Mesendoderm (in vitro differentiated cells): ENCODE measurements around the gene WTAP.

Source experiments
- DNase-seq: peaks from one replicate; pipeline ENCODE4 v3.0.0; 2013
- H2AK5ac ChIP-seq: 2 replicates; pipeline ENCODE4 v1.6.1; 2013; ENCODE audit warnings: low read length, inconsistent platforms
- H2BK120ac ChIP-seq: 2 replicates; pipeline ENCODE4 v1.6.1; 2013; ENCODE audit warnings: low read depth, mild to moderate bottlenecking, low read length, moderate library complexity, mixed read lengths
- H2BK15ac ChIP-seq: replicated peaks from 2 replicates; pipeline ENCODE4 v1.6.1; 2013; ENCODE audit warnings: low read depth, mild to moderate bottlenecking, moderate library complexity
- H2BK5ac ChIP-seq: 2 replicates; pipeline ENCODE4 v1.6.1; 2013; ENCODE audit warnings: low read length, inconsistent platforms
- H3K18ac ChIP-seq: 2 replicates; pipeline ENCODE4 v1.6.1; 2013; ENCODE audit warnings: mild to moderate bottlenecking, low read length, mixed read lengths
- H3K23ac ChIP-seq: one replicate; pipeline ENCODE4 v1.6.1; 2013; ENCODE audit warnings: low read length
- H3K27ac ChIP-seq: 2 replicates; pipeline ENCODE4 v1.5.1; 2013; ENCODE audit warnings: low read depth, mild to moderate bottlenecking, inconsistent platforms, low read length, moderate library complexity
- H3K27me3 ChIP-seq: 2 replicates; pipeline ENCODE4 v1.6.1; 2013; ENCODE audit warnings: low read length, control low read depth, mild to moderate bottlenecking, inconsistent platforms; ENCODE audit not compliant: insufficient read depth, poor library complexity
- H3K36me3 ChIP-seq: 2 replicates; pipeline ENCODE4 v1.6.1; 2013; ENCODE audit warnings: low read length, inconsistent platforms; ENCODE audit not compliant: control insufficient read depth, insufficient read depth
- H3K4ac ChIP-seq: one replicate; pipeline ENCODE4 v1.6.1; 2013; ENCODE audit warnings: low read depth, mild to moderate bottlenecking, low read length, moderate library complexity
- H3K4me1 ChIP-seq: 2 replicates; pipeline ENCODE4 v1.6.1; 2013; ENCODE audit warnings: low read depth, low read length, inconsistent platforms; ENCODE audit not compliant: control insufficient read depth
- H3K4me2 ChIP-seq: 2 replicates; pipeline ENCODE4 v1.6.1; 2013; ENCODE audit warnings: low read length
- H3K4me3 ChIP-seq: 2 replicates; pipeline ENCODE4 v1.5.1; 2013; ENCODE audit warnings: mild to moderate bottlenecking, low read length
- H3K56ac ChIP-seq: one replicate; pipeline ENCODE4 v1.6.1; 2013; ENCODE audit warnings: low read length
- H3K79me1 ChIP-seq: 2 replicates; pipeline ENCODE4 v1.6.1; 2013; ENCODE audit warnings: low read length, inconsistent platforms
- H3K79me2 ChIP-seq: 2 replicates; pipeline ENCODE4 v1.6.1; 2013; ENCODE audit warnings: mild to moderate bottlenecking, low read length; ENCODE audit not compliant: control insufficient read depth, insufficient read depth
- H3K9ac ChIP-seq: 2 replicates; pipeline ENCODE4 v1.6.1; 2013; ENCODE audit warnings: low read length, inconsistent platforms
- H4K5ac ChIP-seq: one replicate; pipeline ENCODE4 v1.6.1; 2013; ENCODE audit warnings: low read length
- H4K8ac ChIP-seq: one replicate; pipeline ENCODE4 v1.6.1; 2013; ENCODE audit warnings: low read depth, mild to moderate bottlenecking, control low read depth, low read length, moderate library complexity
- WGBS: extraction: QIAGEN DNeasy Blood & Tissue Kit; methylation state at CpG from one replicate; pipeline ENCODE4 v1.1.7; 2013; ENCODE audit warnings: low lambda C conversion rate, missing lambda C conversion rate; ENCODE audit not compliant: insufficient coverage; ENCODE audit errors: extremely low coverage; 5-methylcytosine and 5-hydroxymethylcytosine counted together

Gene WTAP

DNA sequence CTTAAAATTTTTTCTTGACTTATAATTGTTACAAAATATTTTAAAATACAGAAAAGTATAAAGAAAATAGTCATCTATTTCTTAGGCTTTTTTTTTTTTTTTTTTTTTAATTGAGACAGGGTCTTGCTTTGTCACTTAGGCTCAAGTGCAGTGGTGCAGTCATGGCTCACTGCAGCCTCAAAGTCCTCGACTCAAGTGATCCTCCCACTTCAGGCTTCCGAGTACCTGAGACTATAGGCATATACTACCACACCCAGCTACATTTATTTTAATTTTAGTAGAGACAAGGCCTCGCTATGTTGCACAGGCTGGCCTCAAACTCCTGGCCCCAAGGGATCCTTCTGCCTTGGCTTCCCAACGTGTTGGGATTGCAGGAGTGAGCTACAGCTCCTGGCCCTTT is 29.2 kb downstream of the WTAP start:
- Histone ChIP-seq H4K5ac (no peak overlapping the region), H3K36me3 (peaks cover 11% of the 10 kb centered on the region), H3K27ac (no peak overlapping the region)

DNA sequence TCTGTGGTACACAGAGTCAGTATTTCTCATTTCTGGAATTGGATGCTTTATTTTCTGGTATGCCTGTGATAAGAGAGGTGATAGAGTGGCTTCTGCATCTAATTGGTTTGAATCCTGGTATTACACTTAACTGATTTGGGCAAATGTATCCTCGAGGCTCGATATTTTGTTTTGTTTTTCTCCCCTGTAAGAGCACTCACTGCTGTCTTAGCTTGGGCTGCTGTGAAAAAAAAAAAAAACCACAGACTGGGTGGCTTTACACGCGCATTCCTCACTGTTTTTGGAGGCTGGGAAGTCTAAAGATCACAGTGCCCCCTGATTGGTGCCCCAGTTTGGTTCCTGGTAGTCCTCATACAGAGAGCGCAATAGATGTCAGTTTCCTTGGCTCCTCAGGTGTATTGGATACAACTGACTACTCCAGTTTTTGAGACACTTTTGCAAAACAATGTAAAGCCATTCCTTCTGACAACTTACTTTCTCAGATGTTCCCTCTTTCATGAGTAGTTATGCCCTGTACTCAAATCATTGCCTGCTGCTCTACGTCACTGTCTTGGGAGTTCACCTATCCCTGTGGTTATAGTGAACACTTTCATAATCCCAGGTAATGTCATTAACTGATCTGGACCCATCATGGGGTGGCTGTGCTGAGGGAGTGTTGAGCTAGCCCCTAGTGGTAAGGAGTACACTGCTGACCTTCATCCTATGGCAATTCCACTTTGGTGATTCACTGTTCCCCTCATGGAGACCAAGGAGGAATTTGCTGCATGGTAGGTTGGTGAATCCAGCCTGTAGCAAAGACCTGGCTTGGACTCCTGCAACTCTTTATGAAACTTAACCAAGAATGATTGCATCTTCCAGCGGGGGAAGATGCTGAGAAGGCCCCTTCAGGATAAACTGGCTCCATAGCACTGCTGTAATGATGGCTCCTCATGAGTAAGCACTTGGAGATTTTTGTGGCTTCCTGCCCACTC is 31.0 kb downstream of the WTAP start:
- no CpG with 5 or more reads among the region's 7 CpGs for WGBS
- H4K8ac ChIP-seq, result no peak overlapping the region
- H3K4ac ChIP-seq, result no peak overlapping the region
- DNase-seq, result peak; percentile 85
- peaks cover 7% of the 10 kb centered on the region for H3K4me1 ChIP-seq
- no peak overlapping the region for H2BK120ac ChIP-seq
- H2AK5ac ChIP-seq, result no peak overlapping the region
- H3K79me1 ChIP-seq, result peaks cover 11% of the 10 kb centered on the region
- H3K36me3 ChIP-seq, result peaks cover 9% of the 10 kb centered on the region
- no peak overlapping the region for H3K4me3 ChIP-seq
- H3K56ac ChIP-seq, result no peak overlapping the region
- no peak overlapping the region for H3K27ac ChIP-seq
- H3K9ac ChIP-seq, result no peak overlapping the region
- no peak overlapping the region for H3K4me2 ChIP-seq
- H2BK15ac ChIP-seq, result no peak overlapping the region
- no peak overlapping the region for H4K5ac ChIP-seq
- no peak overlapping the region for H2BK5ac ChIP-seq
- no peak overlapping the region for H3K23ac ChIP-seq
- H3K79me2 ChIP-seq, result peaks cover 8% of the 10 kb centered on the region
- no peaks in the 10 kb centered on the region for H3K27me3 ChIP-seq
- H3K18ac ChIP-seq, result no peak overlapping the region

More for the DNA sequence above, 29.2 kb downstream of the WTAP start:
- H3K18ac ChIP-seq, result no peak overlapping the region
- H4K8ac ChIP-seq, result no peak overlapping the region
- no peak overlapping the region for H2BK15ac ChIP-seq
- no peak overlapping the region for H2BK120ac ChIP-seq
- peaks cover under 1% of the 10 kb centered on the region for H3K79me2 ChIP-seq
- H3K4me1 ChIP-seq, result peaks cover 5% of the 10 kb centered on the region
- no peak overlapping the region for H2AK5ac ChIP-seq
- H3K4me2 ChIP-seq, result no peak overlapping the region
- no peak overlapping the region for H3K56ac ChIP-seq
- no peaks in the 10 kb centered on the region for H3K27me3 ChIP-seq
- H3K4me3 ChIP-seq, result no peak overlapping the region
- no peak overlapping the region for H2BK5ac ChIP-seq
- no peak overlapping the region for H3K4ac ChIP-seq
- no peak overlapping the region for H3K9ac ChIP-seq
- no peak overlapping the region for H3K23ac ChIP-seq
- DNase-seq, result no peak
- WGBS, result no CpG with 5 or more reads among the region's 4 CpGs
- H3K79me1 ChIP-seq, result peaks cover 6% of the 10 kb centered on the region

DNA sequence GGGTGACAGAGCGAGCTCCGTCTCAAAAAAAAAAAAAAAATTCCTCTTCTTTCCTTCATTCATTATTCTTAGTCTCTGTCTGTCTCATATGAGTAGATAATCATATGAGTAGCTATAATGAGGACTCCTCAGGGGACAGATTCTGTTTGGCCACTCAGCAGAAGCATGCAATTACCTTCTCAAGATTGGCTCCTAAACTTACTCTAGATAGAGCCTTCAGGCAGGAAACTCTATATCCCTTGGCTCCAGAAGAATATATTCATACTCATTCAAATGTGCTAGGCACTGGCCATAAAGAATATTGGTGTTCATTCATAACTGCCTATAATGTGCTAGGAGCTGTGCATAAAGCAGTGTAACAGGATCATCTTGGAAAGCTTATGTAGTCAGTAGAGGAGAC is 32.3 kb downstream of the WTAP start:
- Histone ChIP-seq H4K8ac (no peak overlapping the region), H2BK15ac (no peak overlapping the region), H3K9ac (no peak overlapping the region), H3K23ac (no peak overlapping the region), H3K18ac (no peak overlapping the region), H2AK5ac (no peak overlapping the region), H3K4me3 (no peak overlapping the region), H4K5ac (no peak overlapping the region), H3K4me2 (no peak overlapping the region), H3K56ac (no peak overlapping the region), H3K27me3 (no peaks in the 10 kb centered on the region), H3K4ac (no peak overlapping the region), H3K4me1 (peaks cover 9% of the 10 kb centered on the region), H3K79me2 (peaks cover 13% of the 10 kb centered on the region), H2BK5ac (no peak overlapping the region), H2BK120ac (no peak overlapping the region), H3K36me3 (peaks cover 10% of the 10 kb centered on the region), H3K79me1 (peaks cover 12% of the 10 kb centered on the region), H3K27ac (no peak overlapping the region)
- no CpG with 5 or more reads among the region's 2 CpGs for WGBS
- DNase-seq, result no peak

DNA sequence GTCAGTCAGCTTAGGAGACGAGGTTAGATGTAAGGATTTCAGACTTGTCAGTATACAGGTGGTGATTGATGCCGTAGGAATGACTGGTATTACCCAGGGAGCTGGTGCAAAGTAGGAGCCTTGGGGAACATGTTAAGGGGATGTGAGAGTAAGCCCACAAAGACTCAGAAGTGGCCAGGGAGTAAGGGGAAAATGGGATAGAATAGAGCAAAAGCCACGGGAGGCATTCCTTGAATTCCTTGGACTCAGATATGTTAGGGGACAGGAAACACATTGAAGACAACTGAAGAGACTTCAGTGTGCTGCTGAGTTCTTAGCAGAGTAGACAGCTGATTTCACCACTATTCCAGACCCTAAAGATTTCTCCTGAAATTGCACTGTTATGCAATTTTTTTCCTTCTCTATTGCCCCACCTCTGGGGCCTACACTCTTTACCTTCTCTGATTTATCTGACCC is 33.3 kb downstream of the WTAP start:
- H3K27ac ChIP-seq, result peak overlapping the region; percentile 97
- peak overlapping the region; percentile 63 for H3K9ac ChIP-seq
- no peak overlapping the region for H4K8ac ChIP-seq
- H2BK5ac ChIP-seq, result no peak overlapping the region
- peaks cover 11% of the 10 kb centered on the region for H3K79me1 ChIP-seq
- no CpG with 5 or more reads among the region's 3 CpGs for WGBS
- H3K23ac ChIP-seq, result no peak overlapping the region
- no peak overlapping the region for H2AK5ac ChIP-seq
- peak overlapping the region; percentile 61 for H3K18ac ChIP-seq
- DNase-seq, result peak; percentile 99
- no peak overlapping the region for H3K4ac ChIP-seq
- peaks cover 13% of the 10 kb centered on the region for H3K79me2 ChIP-seq
- H3K4me2 ChIP-seq, result no peak overlapping the region
- H4K5ac ChIP-seq, result no peak overlapping the region
- peaks cover 9% of the 10 kb centered on the region for H3K4me1 ChIP-seq
- peak overlapping the region; percentile 84 for H3K56ac ChIP-seq
- H3K4me3 ChIP-seq, result no peak overlapping the region
- H3K27me3 ChIP-seq, result no peaks in the 10 kb centered on the region
- peaks cover 5% of the 10 kb centered on the region for H3K36me3 ChIP-seq
- no peak overlapping the region for H2BK15ac ChIP-seq
- no peak overlapping the region for H2BK120ac ChIP-seq

DNA sequence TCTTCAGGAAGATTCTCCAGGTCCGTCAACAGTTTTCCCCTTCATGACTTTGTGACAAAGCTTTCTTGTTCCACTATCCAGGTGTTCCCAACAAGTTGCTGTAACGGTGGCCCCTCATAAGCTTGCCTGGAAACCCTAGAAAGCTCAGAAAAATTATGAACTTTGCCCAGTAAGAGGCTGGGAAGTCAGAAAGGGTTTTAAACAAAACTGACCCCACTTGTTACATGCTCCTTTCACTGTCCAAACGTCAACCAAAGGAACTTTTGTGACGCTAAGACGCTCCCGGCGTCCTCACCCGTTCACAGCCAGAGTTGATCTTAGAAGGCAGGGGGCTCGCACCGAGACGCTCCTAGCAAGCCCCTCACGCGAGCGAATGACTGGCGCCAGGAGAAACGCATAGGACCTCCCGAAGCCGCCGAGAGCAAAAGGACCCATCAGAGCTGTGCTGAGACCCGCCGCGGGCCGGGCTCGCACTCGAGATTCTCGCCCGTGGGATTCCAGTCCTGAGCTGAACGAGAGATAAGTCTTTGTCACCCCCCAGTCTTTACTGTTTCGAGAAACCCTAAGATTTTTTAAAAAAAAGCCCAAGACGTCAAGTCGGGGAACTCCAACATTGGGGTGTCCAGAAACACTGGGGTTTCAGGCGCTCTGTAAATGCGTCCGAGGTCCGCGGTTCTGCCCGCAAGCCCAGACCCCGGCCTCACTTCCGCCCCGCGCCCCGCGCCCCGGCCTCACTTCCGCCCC is 34.0 kb downstream of the WTAP start:
- H3K4ac ChIP-seq, result peak overlapping the region; percentile 40
- H3K27me3 ChIP-seq, result no peaks in the 10 kb centered on the region
- H2AK5ac ChIP-seq, result no peak overlapping the region
- H4K8ac ChIP-seq, result peak overlapping the region; percentile 94
- H3K27ac ChIP-seq, result peak overlapping the region; percentile 97
- H2BK120ac ChIP-seq, result no peak overlapping the region
- H3K56ac ChIP-seq, result peak overlapping the region; percentile 84
- peaks cover 13% of the 10 kb centered on the region for H3K79me2 ChIP-seq
- H3K36me3 ChIP-seq, result peaks cover 3% of the 10 kb centered on the region
- H3K18ac ChIP-seq, result peak overlapping the region; percentile 61
- peak overlapping the region; percentile 19 for H3K4me3 ChIP-seq
- DNase-seq, result peak; percentile 43
- H3K23ac ChIP-seq, result no peak overlapping the region
- H3K79me1 ChIP-seq, result peaks cover 11% of the 10 kb centered on the region
- no peak overlapping the region for H2BK15ac ChIP-seq
- WGBS, result no CpG with 5 or more reads among the region's 45 CpGs
- H3K4me1 ChIP-seq, result peaks cover 9% of the 10 kb centered on the region
- peak overlapping the region; percentile 35 for H2BK5ac ChIP-seq
- no peak overlapping the region for H4K5ac ChIP-seq
- peak overlapping the region; percentile 63 for H3K9ac ChIP-seq
- peak overlapping the region; percentile 19 for H3K4me2 ChIP-seq
